Measurements from ENCODE around the gene NFATC2. TPM values are rescaled to one million over a fixed set of nuclear protein-coding genes. Genes with fewer than 3 reads are reported as not detected.

Gene NFATC2
- total RNA-seq, 1 experiment from 2014 or later, result 5.0 TPM

- no peaks in the 10 kb centered on the region for H3K79me2 ChIP-seq (ENCODE audit: insufficient read depth, low read length)
- ChIA-PET RAD21 (ENCODE audit: low non-redundant PET in 1 of 2, low total read pairs in 2 of 2, uncharacterized antibody in 2 of 2, unreplicated experiment in 2 of 2) (no interaction called here), CTCF (no interaction called here), POLR2A (no interaction called here)
- H3K4me3 ChIP-seq (replicated peaks in 1 of 2; ENCODE audit: low read depth in 1 of 2, low read length in 2 of 2), result no peak overlapping the region
- intact Hi-C loops (cut with micrococcal nuclease), result no loop called here
- H3K9me2 ChIP-seq (ENCODE audit: insufficient read depth), result no peaks in the 10 kb centered on the region
- no peak overlapping the region for H2AFZ ChIP-seq (ENCODE audit: low read depth, low read length, poor library complexity, severe bottlenecking)
- H3K9me3 ChIP-seq (ENCODE audit: control insufficient read depth in 1 of 2, insufficient read depth in 1 of 2, low read depth in 1 of 2, low read length in 2 of 2), result no peaks in the 10 kb centered on the region
- ATAC-seq (no peak), DNase-seq (ENCODE audit: low read depth, low spot score) (no peak)
- no peaks in the 10 kb centered on the region for H3K36me3 ChIP-seq (ENCODE audit: control insufficient read depth in 1 of 2, insufficient read depth in 2 of 2, low read length in 2 of 2)
- H4K20me1 ChIP-seq (ENCODE audit: insufficient read depth), result no peaks in the 10 kb centered on the region
- no peaks in the 10 kb centered on the region for H3K4me1 ChIP-seq (ENCODE audit: control insufficient read depth in 1 of 2, insufficient read depth in 2 of 2, low read length in 2 of 2)
- no peak for TF ChIP-seq CEBPB (IDR thresholded peaks at IDR 0.05; ENCODE audit: low read depth)
- no peak for TF ChIP-seq SP1 (IDR thresholded peaks at IDR 0.05; ENCODE audit: low read depth)
- no peak for TF ChIP-seq POLR2A (IDR thresholded peaks at IDR 0.05; ENCODE audit: borderline replicate concordance, extremely low read depth, insufficient read depth, insufficient read length)
- no peak for TF ChIP-seq EZH2 (IDR thresholded peaks at IDR 0.05)
- no peak for TF ChIP-seq JUND (IDR thresholded peaks at IDR 0.05)
- TF ChIP-seq ZBTB33 (IDR thresholded peaks at IDR 0.05; ENCODE audit: extremely low read depth, insufficient replicate concordance, low read length), result no peak
- no peak for TF ChIP-seq CBX3 (IDR thresholded peaks at IDR 0.05; ENCODE audit: low read depth)
- no peak for TF ChIP-seq EZH2phosphoT487 (IDR thresholded peaks at IDR 0.05; ENCODE audit: borderline replicate concordance)
- TF ChIP-seq REST (IDR thresholded peaks at IDR 0.05; ENCODE audit: low read depth), result no peak
- no peak for TF ChIP-seq ZFX (IDR thresholded peaks at IDR 0.05)
- no peak for TF ChIP-seq MAX (IDR thresholded peaks at IDR 0.05)
- no peak for TF ChIP-seq RAD21 (IDR thresholded peaks at IDR 0.05; ENCODE audit: low read depth)
- TF ChIP-seq EGR1 (IDR thresholded peaks at IDR 0.05; ENCODE audit: low read depth), result no peak
- TF ChIP-seq ATF3 (IDR thresholded peaks at IDR 0.05), result no peak
- no peak for TF ChIP-seq SIN3A (IDR thresholded peaks at IDR 0.05; ENCODE audit: low read depth)
- TF ChIP-seq TCF7L2 (IDR thresholded peaks at IDR 0.05; ENCODE audit: borderline replicate concordance, extremely low read depth, insufficient read depth, insufficient read length), result no peak
- TF ChIP-seq ELF1 (IDR thresholded peaks at IDR 0.05; ENCODE audit: borderline replicate concordance, low read depth), result no peak
- TF ChIP-seq SRF (IDR thresholded peaks at IDR 0.05; ENCODE audit: low read depth), result no peak
- no peak for TF ChIP-seq FOSL1 (IDR thresholded peaks at IDR 0.05; ENCODE audit: low read depth)
- no peak for TF ChIP-seq YY1 (IDR thresholded peaks at IDR 0.05; ENCODE audit: extremely low read depth, insufficient replicate concordance, low read depth, low read length)
- no peak overlapping the region for H3K9ac ChIP-seq (ENCODE audit: low read length)
- no peak overlapping the region for H3K27ac ChIP-seq (ENCODE audit: low read depth, low read length)
- BruUV-seq (replicated peaks), result no TSS peak
- no peaks in the 10 kb centered on the region for H3K27me3 ChIP-seq (ENCODE audit: insufficient read depth, low read length)
- no peak overlapping the region for H3K4me2 ChIP-seq (ENCODE audit: low read length)
Observed at GRCh38 chr20:51507216-51508036, 35.1 kb downstream of the NFATC2 start.

Measured in HCT116 (cell line).